Subcutaneous adipose tissue (tissue), 4 donors: ENCODE data around the gene CARD14. TPM values are rescaled to one million over a fixed set of nuclear protein-coding genes. Genes with fewer than 3 reads are reported as not detected.

Experiments
- total RNA-seq, 4 donors: library from RNA; depleted of rRNA; stranded (reverse); fragments of >200 nt; gene quantifications; one replicate each; pipeline ENCODE4 v1.1.0, GENCODE V29; 2016
- TF ChIP-seq, protein P1 (sequence below): fragments of 450-650 bp; IDR thresholded peaks from one replicate; pipeline ENCODE4 v1.5.1; 2016; ENCODE audit warnings: low read depth, mild to moderate bottlenecking, control low read depth, antibody characterized with exemption, moderate library complexity

CARD14 gene
- total RNA-seq, 4 donors from 2014 or later: 0.34 to 1.3 TPM; not detected in 2

DNA sequence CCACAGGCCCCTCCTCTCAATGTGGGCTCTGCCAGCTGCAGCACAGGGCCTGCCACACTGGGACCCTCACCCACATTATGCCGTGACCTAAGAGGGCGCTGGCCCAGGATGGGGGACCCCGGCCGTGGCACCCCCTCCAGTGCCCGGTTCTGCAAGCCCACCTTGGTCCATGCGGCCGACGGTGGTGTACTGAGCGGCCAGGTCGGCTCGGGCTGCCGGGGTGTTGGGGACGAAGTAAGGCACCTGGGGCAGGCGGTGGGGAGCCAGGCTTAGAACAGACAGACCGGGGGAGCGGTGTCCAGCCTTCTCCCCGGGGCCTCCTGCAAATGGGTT lies 43.8 kb downstream of the CARD14 start:
- TF ChIP-seq, protein P1, sequence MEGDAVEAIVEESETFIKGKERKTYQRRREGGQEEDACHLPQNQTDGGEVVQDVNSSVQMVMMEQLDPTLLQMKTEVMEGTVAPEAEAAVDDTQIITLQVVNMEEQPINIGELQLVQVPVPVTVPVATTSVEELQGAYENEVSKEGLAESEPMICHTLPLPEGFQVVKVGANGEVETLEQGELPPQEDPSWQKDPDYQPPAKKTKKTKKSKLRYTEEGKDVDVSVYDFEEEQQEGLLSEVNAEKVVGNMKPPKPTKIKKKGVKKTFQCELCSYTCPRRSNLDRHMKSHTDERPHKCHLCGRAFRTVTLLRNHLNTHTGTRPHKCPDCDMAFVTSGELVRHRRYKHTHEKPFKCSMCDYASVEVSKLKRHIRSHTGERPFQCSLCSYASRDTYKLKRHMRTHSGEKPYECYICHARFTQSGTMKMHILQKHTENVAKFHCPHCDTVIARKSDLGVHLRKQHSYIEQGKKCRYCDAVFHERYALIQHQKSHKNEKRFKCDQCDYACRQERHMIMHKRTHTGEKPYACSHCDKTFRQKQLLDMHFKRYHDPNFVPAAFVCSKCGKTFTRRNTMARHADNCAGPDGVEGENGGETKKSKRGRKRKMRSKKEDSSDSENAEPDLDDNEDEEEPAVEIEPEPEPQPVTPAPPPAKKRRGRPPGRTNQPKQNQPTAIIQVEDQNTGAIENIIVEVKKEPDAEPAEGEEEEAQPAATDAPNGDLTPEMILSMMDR: no peak

DNA sequence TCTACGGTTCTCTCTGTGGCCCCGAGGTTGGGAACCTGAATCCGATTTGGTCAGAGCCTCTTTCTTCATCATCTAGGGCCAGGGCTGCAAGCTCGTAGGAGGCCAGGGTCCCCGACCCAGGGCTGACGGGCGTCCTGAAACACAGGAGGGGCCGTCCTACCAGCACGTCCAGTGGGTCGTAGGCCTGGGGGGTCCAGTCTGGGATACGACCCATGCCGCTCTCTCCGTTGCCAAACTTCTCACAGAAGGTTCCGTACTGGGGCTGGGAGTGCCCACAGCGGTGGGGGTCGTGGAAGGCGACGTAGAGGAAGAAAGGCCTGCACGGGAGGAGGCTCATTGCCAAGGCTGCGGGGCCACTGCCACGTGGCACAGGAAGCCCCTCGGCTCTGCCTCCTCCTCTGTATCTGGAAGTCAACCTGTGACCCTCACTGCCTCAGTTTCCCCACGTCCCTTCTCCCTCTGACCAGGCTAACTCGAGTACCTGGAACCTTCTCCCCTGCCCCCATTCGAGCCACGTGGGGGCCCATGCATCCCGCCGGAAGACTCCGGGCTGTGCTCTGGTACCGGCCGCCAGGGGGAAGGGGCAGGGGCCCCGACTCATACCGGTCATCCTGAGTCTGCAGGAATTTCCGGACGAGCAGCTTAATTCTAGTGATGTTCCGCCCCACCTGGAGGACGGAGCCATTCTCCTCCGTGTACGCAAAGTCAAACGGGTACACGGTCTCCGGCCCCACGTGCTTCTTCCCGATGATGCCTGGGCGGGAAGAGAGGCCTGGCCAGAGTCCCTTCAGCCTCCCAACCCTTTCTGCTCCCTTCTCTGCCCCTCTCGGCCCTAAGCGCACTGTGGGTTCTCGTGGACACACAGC lies 44.4 kb downstream of the CARD14 start:
- TF ChIP-seq, protein P1: no peak

- TF ChIP-seq, protein P1: no peak
Measured at GRCh38 chr17:80214878-80215210, 45.0 kb downstream of the CARD14 start.

DNA sequence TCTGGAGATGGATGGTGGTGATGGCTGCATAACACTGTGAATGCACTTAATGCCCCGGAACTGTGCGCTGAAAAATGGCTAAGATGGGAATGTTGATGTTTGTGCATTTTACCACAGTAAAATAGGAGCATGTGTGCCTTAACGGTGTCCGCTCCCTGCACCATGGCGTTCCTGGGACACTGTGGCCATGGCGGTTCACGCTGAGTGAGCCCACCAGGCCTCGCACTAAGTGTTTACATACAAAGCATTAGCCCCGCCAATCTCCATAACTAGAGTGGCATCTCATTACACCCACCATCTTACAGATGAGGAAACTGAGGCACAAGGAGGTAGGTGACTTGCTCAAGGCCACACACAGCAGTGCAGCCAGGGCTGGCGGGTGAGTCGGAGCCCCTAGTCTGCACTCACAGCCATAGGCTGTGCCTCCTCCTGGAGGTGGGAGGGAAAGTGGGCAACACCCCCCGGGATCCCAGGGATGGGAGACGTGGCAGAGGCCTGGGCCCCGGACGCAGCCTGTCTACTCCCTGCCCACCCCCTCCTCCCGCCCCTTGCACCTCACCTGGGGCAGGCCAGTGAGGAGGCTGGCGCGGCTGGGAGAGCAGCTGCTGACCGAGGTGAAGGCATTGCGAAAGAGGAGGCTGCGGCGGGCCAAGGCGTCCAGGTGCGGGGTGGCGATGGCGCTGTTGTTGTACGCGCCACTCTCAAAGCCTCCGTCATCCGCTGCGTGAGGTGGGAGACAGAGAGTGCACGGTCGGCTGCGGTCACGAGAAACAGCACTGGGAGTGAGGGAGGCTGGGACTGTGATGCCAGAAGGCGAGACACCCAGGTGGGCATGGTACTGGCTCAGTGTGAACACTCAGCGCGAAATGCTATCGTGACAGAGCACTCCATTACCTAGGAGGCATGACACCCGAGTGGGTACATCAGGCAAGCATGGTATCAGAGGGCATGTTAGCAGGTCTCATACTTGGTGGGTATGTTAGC lies 46.9 kb downstream of the CARD14 start:
- TF ChIP-seq, protein P1: no peak

DNA sequence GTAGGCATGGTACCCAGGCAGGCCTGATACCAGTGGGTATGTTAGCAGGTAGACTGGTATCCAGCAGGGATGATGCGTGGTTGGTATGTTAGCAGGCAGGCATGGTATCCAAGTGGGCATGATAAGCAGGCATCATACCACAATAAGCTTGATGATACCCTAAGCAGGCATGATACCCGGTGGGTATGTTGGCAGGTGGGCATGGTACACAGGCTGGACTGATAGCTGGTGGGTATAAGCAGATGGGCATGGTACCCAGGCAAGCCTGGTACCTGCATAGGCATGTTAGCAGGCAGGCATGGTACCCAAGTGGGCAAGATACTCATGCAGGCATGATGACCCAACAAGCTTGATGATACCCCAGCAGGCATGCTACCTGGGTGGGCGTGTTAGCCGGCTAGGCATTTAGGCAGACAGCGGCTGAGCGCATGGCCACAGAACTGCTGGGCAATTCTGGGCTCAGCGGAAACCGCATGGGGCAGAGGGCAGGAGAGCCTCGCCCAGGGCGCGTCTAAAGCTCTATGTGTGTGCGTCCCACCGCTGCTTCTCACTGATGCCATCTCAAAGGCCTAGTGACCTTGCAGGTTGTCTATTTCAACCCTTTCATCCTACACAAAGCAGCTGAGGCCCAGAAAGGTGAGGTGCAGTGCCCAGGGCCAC lies 48.0 kb downstream of the CARD14 start:
- TF ChIP-seq, protein P1: no peak

DNA sequence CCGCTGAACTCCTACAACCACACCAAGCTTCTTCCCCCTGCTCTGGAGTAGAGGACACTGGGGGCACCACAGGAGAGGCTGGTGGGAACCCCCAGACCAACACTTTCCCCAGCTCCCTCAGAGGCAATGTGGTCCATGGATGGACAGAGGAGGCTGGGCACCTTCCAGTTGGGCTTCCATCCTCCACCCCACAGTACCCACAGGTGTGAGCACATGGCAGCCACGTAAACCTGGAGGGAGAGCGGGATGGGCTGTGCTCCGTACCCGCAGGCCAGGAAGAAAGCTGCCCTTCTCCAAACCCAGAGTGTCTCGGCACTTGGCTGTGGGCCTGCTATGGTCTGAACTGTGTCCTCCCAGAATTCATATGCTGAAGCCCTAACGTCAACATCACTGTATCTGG lies 48.6 kb downstream of the CARD14 start:
- TF ChIP-seq, protein P1: no peak
